T-helper 1 cell treated with Interleukin-12 subunit alpha and Interleukin-12 subunit beta and Interleukin-4 antibody, amounts not matched to agents 30 μg/mL and 1 μg/mL, for 36 hours (primary cell): Measurements from ENCODE around the gene NEK5.
A peak's percentile ranks its signal among the peaks of the same experiment; 100 is the strongest.

Experiments used
- H3K27ac Mint-ChIP-seq: one replicate; pipeline ENCODE4 v1.8.0; 2021; ENCODE audit warnings: mild to moderate bottlenecking, mixed read lengths
- H3K27me3 Mint-ChIP-seq: one replicate; pipeline ENCODE4 v1.8.0; 2021; ENCODE audit warnings: low read depth, mixed read lengths
- H3K36me3 Mint-ChIP-seq: one replicate; pipeline ENCODE4 v1.8.0; 2021; ENCODE audit warnings: low read depth, mixed read lengths
- H3K4me1 Mint-ChIP-seq: one replicate; pipeline ENCODE4 v1.8.0; 2021; ENCODE audit warnings: low read depth, mixed read lengths
- H3K4me3 Mint-ChIP-seq: one replicate; pipeline ENCODE4 v1.8.0; 2021; ENCODE audit warnings: mild to moderate bottlenecking, moderate library complexity, mixed read lengths
- H3K9me3 Mint-ChIP-seq: one replicate; pipeline ENCODE4 v1.8.0; 2021; ENCODE audit warnings: mixed read lengths

The NEK5 gene

DNA sequence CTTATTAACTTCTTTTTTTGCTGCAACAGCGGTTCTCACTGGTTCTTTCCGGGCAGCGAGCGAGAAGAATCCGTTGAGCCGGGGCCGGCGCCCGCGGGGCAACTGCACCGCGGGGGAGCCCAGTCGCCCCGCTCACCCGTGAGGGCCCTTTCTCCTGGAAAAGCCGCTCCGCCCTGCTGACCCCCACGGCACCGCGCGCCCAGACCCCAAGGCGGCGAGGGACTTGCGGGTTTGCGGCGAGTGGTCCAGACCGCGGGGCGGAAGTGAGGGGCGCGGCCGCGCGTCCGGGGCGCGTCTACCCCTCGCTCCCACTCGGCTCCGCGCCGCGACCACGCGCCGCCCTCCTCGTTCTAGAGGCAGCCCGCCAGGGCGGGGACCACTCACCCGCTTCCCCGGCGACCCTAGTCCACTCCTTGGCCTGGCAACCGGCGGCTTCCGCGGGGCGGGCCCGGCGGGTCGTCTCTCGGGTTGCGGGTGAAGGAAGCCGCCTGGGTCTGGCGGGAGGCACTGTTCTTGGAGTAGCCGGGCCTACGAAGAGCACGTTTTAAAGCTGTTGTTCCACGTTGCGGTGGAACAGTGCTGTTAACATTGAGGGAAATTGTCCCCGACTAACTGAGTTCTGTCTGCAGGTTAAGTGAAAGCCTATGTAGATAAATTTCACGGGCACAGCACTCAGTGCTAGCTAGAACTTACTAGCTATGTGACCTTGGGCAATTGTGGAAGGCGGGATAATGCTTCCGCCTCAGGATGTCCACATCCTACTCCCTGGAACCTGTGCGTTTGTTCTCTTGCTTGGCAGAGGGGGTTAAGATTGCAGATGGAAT, 30.5 kb upstream of the NEK5 start, which contains the start of gene NEK3:
Gene NEK3 (minus strand): TSS at position 439 of the 824 bp plus-strand sequence. CDS start 3,406 bp downstream, outside the sequence.
- Mint-ChIP-seq H3K36me3 (peaks cover 3% of the 10 kb centered on the region), H3K9me3 (no peaks in the 10 kb centered on the region), H3K4me1 (peaks cover 45% of the 10 kb centered on the region), H3K27ac (peak within 1 kb of the TSS; percentile 76), H3K27me3 (no peaks in the 10 kb centered on the region), H3K4me3 (peak within 1 kb of the TSS; percentile 82)

DNA sequence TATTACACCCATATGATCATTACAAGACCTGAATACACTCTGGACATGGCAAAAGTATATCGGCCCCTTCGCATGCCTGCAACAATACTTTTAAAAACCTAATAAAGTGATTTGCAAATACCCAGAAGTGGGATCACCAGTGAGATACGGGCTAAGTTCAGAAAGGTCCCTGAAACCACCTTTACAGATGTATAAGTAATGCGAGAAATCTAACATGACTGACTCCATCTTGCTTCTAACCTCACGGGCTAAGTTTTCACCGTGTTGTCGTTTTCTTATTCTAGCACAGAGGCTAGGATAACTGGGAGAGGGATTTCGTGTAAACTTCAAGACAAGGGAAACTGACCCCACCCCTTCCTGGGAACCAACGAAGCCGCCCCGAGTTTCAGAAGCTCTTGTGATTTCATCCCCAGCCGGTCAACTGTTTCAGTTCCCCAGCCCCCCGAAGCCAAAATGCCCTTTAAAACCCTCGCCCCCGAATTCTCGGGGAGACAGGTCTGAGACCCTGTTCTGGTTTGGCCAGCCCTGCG, 29.8 kb upstream of the NEK5 start:
- Mint-ChIP-seq H3K9me3 (no peaks in the 10 kb centered on the region), H3K27me3 (no peaks in the 10 kb centered on the region), H3K36me3 (peaks cover 5% of the 10 kb centered on the region), H3K4me3 (peak overlapping the region; percentile 82), H3K4me1 (peaks cover 43% of the 10 kb centered on the region), H3K27ac (peak overlapping the region; percentile 75)

DNA sequence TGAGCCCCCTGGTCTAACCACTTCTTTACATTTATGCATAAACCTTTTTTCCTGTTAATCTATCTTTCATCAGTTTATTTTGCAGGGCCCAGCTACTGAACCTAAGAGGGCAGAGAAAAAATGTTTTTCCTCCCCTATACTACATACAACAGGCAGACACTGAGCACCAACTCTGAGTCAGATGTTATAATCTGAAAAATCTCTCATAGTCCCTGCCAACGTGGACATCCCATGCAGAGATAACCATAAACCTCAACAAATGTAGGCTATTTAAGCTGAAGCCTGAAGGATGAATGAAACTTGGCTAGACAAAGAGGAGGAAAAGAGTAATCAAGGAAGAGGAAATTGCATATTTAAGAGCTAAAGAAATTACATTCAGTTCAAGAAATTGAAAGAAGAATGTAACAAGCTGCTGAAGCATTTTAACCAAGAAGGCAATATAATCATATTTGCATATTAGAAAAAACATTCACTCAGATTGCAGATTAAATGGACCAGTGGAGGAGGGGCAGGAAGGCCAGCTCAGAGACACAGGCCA, 27.9 kb upstream of the NEK5 start:
- peak overlapping the region; percentile 1 for H3K4me3 Mint-ChIP-seq
- H3K27me3 Mint-ChIP-seq: no peaks in the 10 kb centered on the region
- H3K9me3 Mint-ChIP-seq: no peaks in the 10 kb centered on the region

DNA sequence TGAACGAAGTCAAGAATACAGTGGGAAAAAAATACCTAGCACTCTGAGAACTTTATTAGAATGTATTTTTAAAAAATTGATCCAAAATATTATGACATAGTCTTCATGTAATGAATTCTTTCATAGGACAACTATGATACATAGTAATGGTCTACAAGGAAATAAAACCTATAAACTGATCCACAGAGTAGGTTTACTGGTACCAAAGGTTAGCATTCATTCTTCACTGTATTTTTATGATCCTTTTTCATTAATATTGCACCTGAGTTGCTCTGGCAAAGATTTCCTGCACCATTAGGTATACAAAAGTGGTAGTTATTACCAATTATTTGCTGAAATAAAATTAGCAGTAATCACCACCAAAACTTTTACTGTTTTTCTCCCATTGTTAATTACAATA, 26.3 kb upstream of the NEK5 start:
- H3K4me3 Mint-ChIP-seq: no peak overlapping the region
- H3K27ac Mint-ChIP-seq: no peak overlapping the region
- H3K4me1 Mint-ChIP-seq: peaks cover 28% of the 10 kb centered on the region
- no peaks in the 10 kb centered on the region for H3K9me3 Mint-ChIP-seq
- H3K27me3 Mint-ChIP-seq: no peaks in the 10 kb centered on the region
- H3K36me3 Mint-ChIP-seq: peaks cover 7% of the 10 kb centered on the region

More for the DNA sequence above, 27.9 kb upstream of the NEK5 start:
- Mint-ChIP-seq H3K36me3 (peaks cover 5% of the 10 kb centered on the region), H3K27ac (peak overlapping the region; percentile 26), H3K4me1 (peaks cover 32% of the 10 kb centered on the region)

DNA sequence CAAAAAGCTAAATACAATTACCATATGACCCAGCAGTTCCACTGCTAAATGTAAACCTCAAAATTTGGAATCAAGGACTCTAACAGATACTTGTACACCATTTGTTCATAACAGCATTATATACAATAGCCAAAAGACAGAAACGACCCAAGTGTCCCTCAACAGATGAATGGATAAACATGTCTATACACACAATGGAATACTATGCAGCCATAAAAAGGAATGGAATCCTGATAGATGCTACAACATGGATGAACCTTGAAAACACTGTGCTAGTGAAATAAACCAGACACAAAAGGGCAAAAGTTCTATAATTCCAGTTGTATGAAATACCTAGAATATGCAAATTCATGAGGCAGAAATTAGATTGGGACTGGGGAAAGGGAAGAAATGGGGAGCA, 18.4 kb upstream of the NEK5 start:
- H3K9me3 Mint-ChIP-seq: peaks cover 5% of the 10 kb centered on the region
- peaks cover 10% of the 10 kb centered on the region for H3K36me3 Mint-ChIP-seq
- H3K27me3 Mint-ChIP-seq: no peaks in the 10 kb centered on the region
- H3K27ac Mint-ChIP-seq: no peak overlapping the region
- no peak overlapping the region for H3K4me3 Mint-ChIP-seq
- H3K4me1 Mint-ChIP-seq: no peaks in the 10 kb centered on the region

DNA sequence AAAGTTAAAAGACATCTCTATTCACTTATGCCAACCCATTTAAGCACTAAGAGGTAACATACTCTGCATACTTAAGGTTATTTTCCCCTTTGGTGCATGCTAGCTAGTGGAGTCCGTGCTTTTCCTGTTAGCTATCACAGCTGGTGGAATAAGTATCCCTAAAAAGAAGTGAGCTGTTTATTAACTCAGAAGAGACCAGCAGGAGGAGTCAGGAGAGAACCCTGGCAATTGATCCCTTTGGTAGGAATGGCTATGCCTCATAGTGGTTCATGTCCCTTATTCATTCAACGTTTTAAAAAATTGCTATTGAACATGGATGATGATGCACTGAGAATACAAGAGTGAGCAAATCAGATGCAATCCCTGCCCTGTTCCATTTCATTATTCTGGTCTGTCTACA, 12.4 kb upstream of the NEK5 start:
- no peak overlapping the region for H3K4me3 Mint-ChIP-seq
- H3K27me3 Mint-ChIP-seq: no peaks in the 10 kb centered on the region
- H3K4me1 Mint-ChIP-seq: no peaks in the 10 kb centered on the region
- peaks cover 11% of the 10 kb centered on the region for H3K36me3 Mint-ChIP-seq
- no peaks in the 10 kb centered on the region for H3K9me3 Mint-ChIP-seq
- no peak overlapping the region for H3K27ac Mint-ChIP-seq

DNA sequence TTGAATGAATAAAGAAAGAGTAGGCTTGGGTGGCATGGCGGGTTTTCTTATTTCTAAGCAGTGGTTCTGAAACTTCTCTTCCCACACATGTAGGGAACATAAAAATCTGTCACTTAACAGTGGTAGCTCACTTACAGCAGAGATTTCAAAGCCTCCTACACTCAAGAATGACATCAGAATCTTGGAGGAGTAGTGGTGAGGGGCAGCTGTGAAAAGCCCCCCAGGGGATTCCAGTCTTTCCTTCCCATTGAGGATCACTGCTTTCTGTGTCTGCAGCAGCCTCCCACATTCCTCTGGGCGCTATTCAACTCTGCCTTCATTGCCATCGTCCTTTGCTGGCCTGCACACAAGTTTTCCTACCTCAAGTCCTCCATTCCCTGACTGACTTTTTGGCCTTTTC, 8.6 kb upstream of the NEK5 start:
- H3K9me3 Mint-ChIP-seq: no peaks in the 10 kb centered on the region
- H3K27ac Mint-ChIP-seq: no peak overlapping the region
- H3K4me3 Mint-ChIP-seq: no peak overlapping the region
- H3K4me1 Mint-ChIP-seq: no peaks in the 10 kb centered on the region
- peaks cover 22% of the 10 kb centered on the region for H3K36me3 Mint-ChIP-seq
- no peaks in the 10 kb centered on the region for H3K27me3 Mint-ChIP-seq

DNA sequence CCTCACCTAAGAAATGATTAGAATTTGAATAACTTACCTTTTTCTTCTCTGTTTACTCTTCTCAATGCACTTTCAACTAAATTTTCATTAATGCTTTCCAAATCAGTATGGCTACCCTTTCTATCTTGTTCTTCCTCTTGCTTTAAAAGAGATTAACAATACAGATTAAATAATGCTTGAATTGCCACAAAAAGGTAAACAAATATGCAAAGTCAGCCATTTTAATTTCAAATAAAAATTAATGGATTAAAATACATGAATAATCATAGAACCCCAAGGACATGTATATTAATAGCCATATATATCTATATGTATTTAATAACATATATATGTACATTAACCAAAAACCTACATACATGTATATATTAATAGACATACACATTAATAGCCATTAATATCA, 7.9 kb upstream of the NEK5 start:
- H3K4me1 Mint-ChIP-seq: no peaks in the 10 kb centered on the region
- H3K36me3 Mint-ChIP-seq: peaks cover 25% of the 10 kb centered on the region
- H3K9me3 Mint-ChIP-seq: no peaks in the 10 kb centered on the region
- H3K4me3 Mint-ChIP-seq: no peak overlapping the region
- no peaks in the 10 kb centered on the region for H3K27me3 Mint-ChIP-seq
- H3K27ac Mint-ChIP-seq: no peak overlapping the region

DNA sequence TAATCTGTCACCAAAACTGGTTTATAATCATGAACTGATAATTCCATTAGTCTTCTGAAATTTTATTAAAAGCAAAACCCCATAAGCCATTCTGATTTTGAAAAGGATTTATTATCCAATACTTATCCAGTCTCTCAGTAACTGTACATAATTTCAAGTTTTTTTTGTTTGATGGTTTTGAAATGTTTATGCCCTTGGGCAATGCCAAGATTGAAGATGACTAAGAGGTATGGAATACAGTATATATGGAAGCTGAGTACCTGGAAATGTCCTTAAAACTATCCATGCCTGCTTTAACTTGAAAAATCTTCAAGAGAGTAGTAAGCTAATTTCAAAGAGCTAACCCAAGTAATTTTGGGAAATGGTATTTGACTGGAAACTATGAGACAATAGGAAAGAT, 1.8 kb upstream of the NEK5 start:
- H3K4me3 Mint-ChIP-seq: no peak overlapping the region
- H3K9me3 Mint-ChIP-seq: no peaks in the 10 kb centered on the region
- no peak overlapping the region for H3K27ac Mint-ChIP-seq
- peaks cover 15% of the 10 kb centered on the region for H3K4me1 Mint-ChIP-seq
- peaks cover 12% of the 10 kb centered on the region for H3K27me3 Mint-ChIP-seq
- H3K36me3 Mint-ChIP-seq: peaks cover 24% of the 10 kb centered on the region

DNA sequence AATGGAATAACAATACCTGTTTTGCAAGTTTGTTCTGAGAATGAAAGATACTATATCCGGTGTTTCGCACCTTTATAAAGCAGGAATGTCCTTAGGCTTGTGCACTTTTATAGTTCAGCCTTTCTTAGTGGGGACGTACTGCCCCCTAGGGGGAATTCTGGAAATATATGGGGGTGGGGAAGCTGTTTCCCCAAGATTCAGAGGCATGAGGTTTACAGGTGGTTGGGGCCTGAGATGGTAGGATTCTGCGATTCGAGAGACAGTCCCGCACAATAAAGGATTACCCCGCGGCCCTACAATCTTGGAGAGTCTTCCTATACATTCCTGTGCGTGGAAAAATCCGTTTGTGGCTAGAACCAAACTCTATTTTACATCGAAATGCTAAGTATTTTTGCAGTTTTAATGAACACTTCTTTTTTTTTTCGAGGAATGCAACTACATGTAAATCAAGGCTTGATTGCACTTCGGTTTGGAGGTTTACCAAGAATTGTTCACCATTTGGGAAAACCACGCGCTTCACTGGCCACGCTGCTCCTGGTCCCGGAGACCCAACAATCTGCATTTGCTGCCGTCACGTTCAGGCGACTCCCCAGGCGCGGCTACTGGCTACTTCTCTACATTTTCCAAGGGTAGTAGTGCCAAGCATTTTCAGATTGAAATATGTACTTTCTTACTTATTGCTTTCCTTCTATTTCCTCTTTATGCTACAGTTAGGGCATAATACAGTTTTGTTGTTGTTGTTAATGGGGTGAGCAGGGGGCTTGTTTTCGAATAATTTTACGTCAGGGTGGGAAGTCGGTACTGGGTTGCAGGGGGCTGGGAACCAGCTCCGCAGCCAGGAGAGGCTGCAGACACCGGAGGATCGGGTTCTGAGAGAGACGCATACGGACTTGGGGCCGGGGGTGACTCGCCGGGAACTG, 830 bp downstream of the NEK5 start:
- peaks cover 12% of the 10 kb centered on the region for H3K27me3 Mint-ChIP-seq
- peaks cover 15% of the 10 kb centered on the region for H3K4me1 Mint-ChIP-seq
- peak overlapping the region; percentile 82 for H3K4me3 Mint-ChIP-seq
- no peak overlapping the region for H3K27ac Mint-ChIP-seq
- no peaks in the 10 kb centered on the region for H3K9me3 Mint-ChIP-seq
- H3K36me3 Mint-ChIP-seq: peaks cover 17% of the 10 kb centered on the region

DNA sequence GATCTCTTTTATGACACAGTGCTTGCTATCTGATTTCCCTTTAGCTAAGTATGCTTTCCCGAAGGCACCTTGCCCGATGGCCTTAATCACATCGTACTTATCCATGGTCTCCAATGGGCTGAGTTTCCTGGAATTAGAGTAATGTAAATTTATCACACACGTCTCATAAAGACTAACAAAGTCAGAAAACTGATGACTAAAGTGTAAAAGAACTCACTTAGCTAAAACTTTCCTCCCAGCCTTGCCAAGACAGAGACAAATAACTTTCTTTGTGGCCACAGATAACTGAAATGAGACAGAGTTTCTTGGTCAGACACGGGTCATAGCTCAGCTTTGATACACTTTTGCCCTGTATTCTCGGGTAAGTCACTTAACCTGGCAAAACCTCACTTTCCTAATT, 1.5 kb downstream of the NEK5 start:
- peaks cover 15% of the 10 kb centered on the region for H3K4me1 Mint-ChIP-seq
- no peak overlapping the region for H3K4me3 Mint-ChIP-seq
- peaks cover 15% of the 10 kb centered on the region for H3K27me3 Mint-ChIP-seq
- H3K9me3 Mint-ChIP-seq: no peaks in the 10 kb centered on the region
- H3K36me3 Mint-ChIP-seq: peaks cover 14% of the 10 kb centered on the region
- H3K27ac Mint-ChIP-seq: no peak overlapping the region

DNA sequence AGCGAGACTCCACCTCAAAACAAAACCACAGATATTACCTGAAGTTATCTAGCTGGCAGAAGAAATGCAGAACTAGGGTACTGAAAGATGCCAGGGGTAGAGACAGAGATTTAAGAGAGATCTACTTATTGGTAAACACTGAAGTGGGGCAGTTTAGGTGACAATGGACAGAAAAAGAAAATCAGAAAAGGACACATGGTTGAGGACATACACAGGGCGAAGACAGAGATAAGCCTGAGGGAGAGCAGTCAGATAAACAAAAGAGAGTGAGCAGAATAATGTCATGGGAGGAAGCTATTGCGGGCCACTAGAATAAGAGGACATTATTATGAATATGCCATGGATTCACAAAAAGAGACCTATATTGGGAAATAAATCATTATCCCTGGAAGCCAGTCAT, 3.3 kb downstream of the NEK5 start:
- Mint-ChIP-seq H3K4me3 (no peak overlapping the region), H3K9me3 (no peaks in the 10 kb centered on the region), H3K4me1 (peaks cover 15% of the 10 kb centered on the region), H3K27ac (no peak overlapping the region), H3K27me3 (peaks cover 20% of the 10 kb centered on the region), H3K36me3 (no peaks in the 10 kb centered on the region)

DNA sequence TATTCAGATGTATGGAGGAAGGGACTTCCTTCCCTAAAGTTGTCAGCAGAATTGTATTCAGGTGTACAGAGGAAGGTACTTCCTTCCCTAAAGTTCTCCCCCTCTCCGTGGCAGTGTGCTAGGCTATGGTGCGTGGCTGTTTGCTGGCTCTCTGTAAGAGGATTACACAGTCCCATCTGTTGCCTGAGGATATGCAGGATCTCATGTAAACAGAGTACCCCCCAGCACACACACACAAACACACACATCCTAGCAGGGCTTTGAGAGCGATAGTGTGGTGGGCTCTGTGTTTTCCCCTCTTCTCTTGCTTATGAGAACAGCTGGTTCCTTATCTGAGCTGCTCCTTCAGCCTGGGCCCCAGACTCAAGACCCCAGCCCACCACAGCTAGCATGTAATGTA, 10.3 kb downstream of the NEK5 start:
- no peak overlapping the region for H3K27ac Mint-ChIP-seq
- peaks cover 36% of the 10 kb centered on the region for H3K27me3 Mint-ChIP-seq
- H3K4me3 Mint-ChIP-seq: no peak overlapping the region
- no peaks in the 10 kb centered on the region for H3K9me3 Mint-ChIP-seq
- H3K4me1 Mint-ChIP-seq: no peaks in the 10 kb centered on the region
- no peaks in the 10 kb centered on the region for H3K36me3 Mint-ChIP-seq

DNA sequence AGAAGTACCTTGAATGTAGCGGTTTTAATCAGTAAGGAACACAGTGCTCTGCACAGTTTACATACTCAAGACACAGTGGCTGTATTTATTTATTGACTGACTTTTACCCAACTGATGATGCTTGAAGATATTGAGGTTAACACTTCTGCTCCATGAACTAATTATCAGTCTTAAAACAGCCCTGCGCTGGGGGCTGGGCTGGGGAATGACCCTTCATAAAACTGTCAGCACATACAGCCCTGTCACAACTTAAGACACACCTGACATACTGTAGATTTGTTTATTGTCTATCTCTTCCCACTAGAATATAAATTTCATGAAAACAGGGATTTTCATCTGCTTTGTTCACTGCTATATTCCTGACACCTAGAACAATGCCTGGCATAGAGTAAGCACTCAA, 10.8 kb downstream of the NEK5 start:
- peaks cover 39% of the 10 kb centered on the region for H3K27me3 Mint-ChIP-seq
- no peaks in the 10 kb centered on the region for H3K4me1 Mint-ChIP-seq
- H3K36me3 Mint-ChIP-seq: no peaks in the 10 kb centered on the region
- H3K27ac Mint-ChIP-seq: no peak overlapping the region
- no peaks in the 10 kb centered on the region for H3K9me3 Mint-ChIP-seq
- H3K4me3 Mint-ChIP-seq: no peak overlapping the region
